Left lung (tissue), 10 donors: Measurements from ENCODE around the gene LILRB3. TPM values are rescaled to one million over a fixed set of nuclear protein-coding genes. Genes with fewer than 3 reads are reported as not detected.
A peak's percentile ranks its signal among the peaks of the same experiment; 100 is the strongest.
"Not testable (repeated sequence)": the region's sequence is repeated elsewhere in the genome, so short reads cannot be mapped to it uniquely, and the experiment has no call there.

Experiments
- ATAC-seq: fragments of 200-7000 bp; cut with Tn5 transposase; one replicate; pipeline ENCODE4 v1.9.1; 2020; ENCODE audit warnings: moderate library complexity
- DNase-seq, 4 donors: peaks; one replicate each; pipeline ENCODE4 v3.0.0-alpha.2; 2013 to 2020
- H3K27ac ChIP-seq, 2 donors: fragments of 200-600 bp; sonication (generic) in 1 of 2; one replicate each; pipeline versions ENCODE4 v1.5.0 to v1.8.0; 2020 to 2021
- H3K27me3 ChIP-seq, 2 donors: fragments of 200-600 bp; sonication (generic) in 1 of 2; one replicate each; pipeline versions ENCODE4 v1.5.0 to v1.8.0; 2020 to 2021
- H3K36me3 ChIP-seq, 2 donors: fragments of 200-600 bp; sonication (generic) in 1 of 2; one replicate each; pipeline versions ENCODE4 v1.5.0 to v1.8.0; 2020 to 2021
- H3K4me1 ChIP-seq, 2 donors: fragments of 200-600 bp; one replicate each; pipeline ENCODE4 v1.8.0; 2021
- H3K4me3 ChIP-seq, 2 donors: fragments of 200-600 bp; sonication (generic) in 1 of 2; one replicate each; pipeline versions ENCODE4 v1.5.0 to v1.8.0; 2020 to 2021; ENCODE audit warnings: mild to moderate bottlenecking in 1 of 2
- H3K9me3 ChIP-seq, 2 donors: fragments of 200-600 bp; sonication (generic) in 1 of 2; one replicate each; pipeline versions ENCODE4 v1.5.0 to v1.8.0; 2020 to 2021
- CTCF ChIP-seq, 2 donors: fragments of 200-600 bp; sonication (generic) in 1 of 2; IDR thresholded peaks; one replicate each; pipeline versions ENCODE4 v1.5.0 to v1.8.0; 2021; ENCODE audit warnings: antibody characterized with exemption in 2 of 2
- intact Hi-C, 2 donors: fragments of 100-400 bp; cut with DNase I; formaldehyde crosslinking; loops; one replicate each; pipeline versions ENCODE4 v1.11.2 to v1.14.2; 2022
- polyA plus RNA-seq, 6 donors: library from polyadenylated mRNA; unstranded; fragments of 120-200 nt; gene quantifications; one replicate each; pipeline ENCODE4 v1.2.1, GENCODE V29; 2013; ENCODE audit not compliant: insufficient read length in 6 of 6
- total RNA-seq, 2 donors: library from RNA; stranded (reverse); fragmentation: NEBNext Ultra II Directional; extraction: Animal tissue kit (Norgen Biotek cat#: 25700); gene quantifications; one replicate each; pipeline ENCODE4 v1.2.1, GENCODE V29; 2021
- donor health status: DM: no; HTN: yes; CAD: no.
- donor health status: DM: no; HTN: no; CAD: no.

LILRB3 gene
- total and polyA plus RNA-seq, 8 donors: 2.1 to 90.8 (median 2.6) TPM

DNA sequence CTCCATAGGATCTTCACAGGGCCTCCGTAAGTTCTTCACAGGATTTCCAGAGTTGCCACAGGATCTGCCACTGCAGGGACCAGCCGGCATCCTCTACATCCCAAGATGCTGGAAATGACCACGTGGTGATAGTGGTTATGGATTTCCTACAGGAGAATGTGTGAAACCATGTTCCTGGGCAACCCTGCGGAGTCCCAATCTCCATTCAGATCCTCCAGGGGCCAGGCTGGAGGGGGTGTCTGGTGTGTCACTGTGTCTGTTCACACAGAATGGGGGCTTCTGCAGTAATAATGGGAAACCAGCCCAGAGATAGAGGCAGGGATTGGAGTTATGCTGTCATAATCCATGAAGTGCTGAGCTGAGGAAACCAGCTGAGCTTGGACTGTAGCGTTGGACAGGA is 11.1 kb upstream of the LILRB3 start:
- Histone ChIP-seq H3K27ac (peak overlapping the region in 1 of 2 donors; percentile 13), H3K4me1 (peaks cover 0 to 9% of the 10 kb centered on the region in 2 donors), H3K36me3 (peaks cover 0 to 32% of the 10 kb centered on the region in 2 donors), H3K9me3 (no peaks in the 10 kb centered on the region), H3K4me3 (no peak overlapping the region), H3K27me3 (peaks cover 0 to 13% of the 10 kb centered on the region in 2 donors)
- intact Hi-C loops: loop anchor here in 1 of 2 donors (5.0 kb wide), 1 partner anchor 62 kb away; the partner anchor contains the start of gene TMC4
- DNase-seq: peak in 1 of 4 donors; percentile 17
- no peak for ATAC-seq
- no peak for TF ChIP-seq CTCF (IDR thresholded peaks at IDR 0.05)

DNA sequence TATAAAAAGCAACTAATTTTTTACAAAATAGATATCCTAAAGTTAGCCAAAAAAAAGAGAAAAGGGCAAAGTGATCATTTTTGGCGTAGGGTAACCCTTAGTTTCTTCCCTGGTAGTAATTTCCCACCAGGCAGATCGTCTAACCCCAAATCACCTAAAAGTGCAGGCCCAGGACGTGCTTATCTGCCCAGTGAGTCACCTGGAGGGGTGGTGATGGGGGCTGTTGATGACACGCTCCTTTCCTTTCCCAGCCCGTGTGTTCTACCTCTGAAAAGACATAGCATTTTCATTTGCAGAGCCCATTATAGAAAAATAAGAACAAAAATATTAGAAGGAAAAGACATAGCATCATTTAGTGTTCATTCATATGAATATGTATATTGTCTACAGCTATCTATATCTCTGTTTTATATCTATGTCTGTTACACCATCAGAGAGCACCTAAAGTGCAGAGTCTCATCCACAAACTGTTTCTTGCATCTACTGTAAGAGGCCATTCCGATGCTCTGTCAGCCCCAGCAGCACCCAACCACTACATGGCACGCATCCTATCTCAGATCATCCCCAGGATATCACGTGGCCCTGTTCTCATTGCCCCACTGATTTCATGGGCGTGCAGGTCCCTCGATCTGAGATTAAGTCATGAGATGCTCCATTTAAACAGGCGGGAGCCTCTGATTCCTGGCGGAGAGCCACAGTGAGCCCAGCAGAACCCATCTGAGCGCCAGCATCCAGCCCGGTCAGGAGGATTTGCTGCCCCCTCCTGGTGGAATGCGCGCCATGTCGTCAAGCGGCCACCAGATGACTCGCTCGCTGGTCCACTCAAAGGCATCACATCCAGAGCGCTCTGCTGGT is 8.5 kb upstream of the LILRB3 start:
- ATAC-seq (peak; percentile 100), DNase-seq (peak; percentile 81 to 96 (median 89))
- H3K9me3 ChIP-seq: no peaks in the 10 kb centered on the region
- peaks cover 0 to 9% of the 10 kb centered on the region in 2 donors for H3K4me1 ChIP-seq
- peaks cover 0 to 13% of the 10 kb centered on the region in 2 donors for H3K27me3 ChIP-seq
- H3K36me3 ChIP-seq: peaks cover 0 to 8% of the 10 kb centered on the region in 2 donors
- intact Hi-C loops: loop anchor here in 1 of 2 donors (5.0 kb wide), 1 partner anchor 59 kb away; the partner anchor contains the start of gene TMC4
- peak; percentile 82 to 98 for TF ChIP-seq CTCF (IDR thresholded peaks at IDR 0.05)
- no peak overlapping the region for H3K27ac ChIP-seq
- no peak overlapping the region for H3K4me3 ChIP-seq

DNA sequence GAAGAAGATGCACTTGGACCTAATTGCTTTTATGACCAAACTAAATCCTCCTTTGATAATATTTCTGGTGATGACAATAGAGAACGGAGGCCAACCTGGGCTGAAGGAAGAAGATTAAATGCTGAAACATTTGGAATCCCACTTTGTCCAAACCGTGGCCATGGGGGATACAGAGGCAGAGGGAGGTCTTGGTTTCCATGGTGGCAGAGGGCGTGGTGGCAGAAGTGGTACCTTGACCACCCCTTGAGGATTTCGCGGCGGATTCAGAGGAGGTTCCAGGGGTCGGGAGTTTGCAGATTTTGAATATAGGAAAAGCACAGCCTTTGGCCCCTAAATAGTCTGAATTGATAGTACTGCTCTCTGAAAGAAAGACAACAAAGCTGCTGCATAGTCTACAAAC is 7.2 kb upstream of the LILRB3 start:
- Histone ChIP-seq H3K4me3 (no peak overlapping the region), H3K27me3 (peaks cover 0 to 13% of the 10 kb centered on the region in 2 donors), H3K27ac (no peak overlapping the region), H3K36me3 (no peaks in the 10 kb centered on the region), H3K9me3 (no peaks in the 10 kb centered on the region), H3K4me1 (peaks cover 0 to 9% of the 10 kb centered on the region in 2 donors)
- intact Hi-C loops: loop anchor here in 1 of 2 donors (5.0 kb wide), 1 partner anchor 58 kb away; the partner anchor contains the start of gene TMC4
- TF ChIP-seq CTCF (IDR thresholded peaks at IDR 0.05): no peak
- no peak for ATAC-seq
- DNase-seq: peak in 1 of 4 donors; percentile 4

- intact Hi-C loops: no loop called here
- peaks cover 0 to 13% of the 10 kb centered on the region in 2 donors for H3K27me3 ChIP-seq
- H3K36me3 ChIP-seq: no peaks in the 10 kb centered on the region
- H3K4me3 ChIP-seq: no peak overlapping the region
- H3K4me1 ChIP-seq: peaks cover 0 to 9% of the 10 kb centered on the region in 2 donors
- DNase-seq (peak in 1 of 4 donors; percentile 23), ATAC-seq (no peak)
- TF ChIP-seq CTCF (IDR thresholded peaks at IDR 0.05): no peak
- no peak overlapping the region for H3K27ac ChIP-seq
- no peaks in the 10 kb centered on the region for H3K9me3 ChIP-seq
Measured at GRCh38 chr19:54229146-54229545, 6.3 kb upstream of the LILRB3 start.

DNA sequence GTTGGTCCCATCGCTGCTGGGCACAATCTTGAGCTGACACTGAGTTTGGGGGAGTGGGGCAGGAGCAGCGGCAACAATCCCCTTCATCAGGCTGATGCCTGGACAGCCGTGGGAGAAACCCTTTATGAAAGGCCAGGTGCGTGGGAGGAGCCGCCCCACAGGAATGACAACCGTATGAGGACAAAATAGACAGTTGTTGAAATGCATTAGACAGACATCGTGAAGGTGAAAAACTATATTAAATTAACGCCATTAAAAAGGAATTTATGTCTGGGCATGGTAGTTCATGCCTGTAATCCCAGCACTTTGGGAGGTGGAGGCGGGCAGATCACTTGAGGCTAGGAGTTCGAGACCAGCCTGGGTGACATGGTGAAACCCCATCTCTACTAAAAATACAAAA is 1.8 kb upstream of the LILRB3 start:
- DNase-seq, H3K27ac ChIP-seq, H3K9me3 ChIP-seq, intact Hi-C loops, H3K36me3 ChIP-seq, ATAC-seq, H3K4me3 ChIP-seq: not testable (repeated sequence)
- peaks cover 0 to 11% of the 10 kb centered on the region in 2 donors for H3K4me1 ChIP-seq
- H3K27me3 ChIP-seq: peaks cover 0 to 14% of the 10 kb centered on the region in 2 donors

DNA sequence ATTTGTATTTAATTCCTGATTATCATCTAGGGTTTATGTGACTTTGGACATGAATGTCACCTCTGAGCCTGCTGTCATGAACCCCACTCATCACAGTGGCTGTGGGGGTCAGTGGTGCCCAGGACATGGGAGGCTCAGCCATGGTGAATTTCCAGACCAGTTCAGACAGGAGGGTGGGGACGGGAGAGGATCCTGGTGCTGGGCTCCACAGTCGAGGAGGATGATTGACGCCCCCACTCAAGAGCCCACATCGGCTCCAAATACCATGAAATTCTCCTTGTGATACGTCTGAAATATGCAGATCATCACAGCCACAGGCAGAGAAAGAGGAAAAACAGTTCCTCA is 1.1 kb upstream of the LILRB3 start:
- DNase-seq: peak in 1 of 4 donors; percentile 15
- H3K4me3 ChIP-seq, ATAC-seq, H3K9me3 ChIP-seq, H3K36me3 ChIP-seq, intact Hi-C loops: not testable (repeated sequence)
- Histone ChIP-seq H3K4me1 (peaks cover 0 to 18% of the 10 kb centered on the region in 2 donors), H3K27ac (peak overlapping the region in 1 of 2 donors; percentile 84), H3K27me3 (peaks cover 0 to 14% of the 10 kb centered on the region in 2 donors)

- peak overlapping the region in 1 of 2 donors; percentile 49 for H3K4me3 ChIP-seq
- H3K27me3 ChIP-seq: peaks cover 0 to 14% of the 10 kb centered on the region in 2 donors
- H3K4me1 ChIP-seq: peaks cover 0 to 23% of the 10 kb centered on the region in 2 donors
- ATAC-seq (peak; percentile 21), DNase-seq (peak in 1 of 4 donors; percentile 23)
- H3K27ac ChIP-seq: peak overlapping the region in 1 of 2 donors; percentile 84
- H3K9me3 ChIP-seq, intact Hi-C loops: not testable (repeated sequence)
- peaks cover 0 to 13% of the 10 kb centered on the region in 2 donors for H3K36me3 ChIP-seq
Measured at GRCh38 chr19:54223277-54223936, 600 bp upstream of the LILRB3 start.

- H3K27me3 ChIP-seq: peaks cover 0 to 14% of the 10 kb centered on the region in 2 donors
- H3K36me3 ChIP-seq: peaks cover 0 to 26% of the 10 kb centered on the region in 2 donors
- H3K4me1 ChIP-seq: peaks cover 0 to 27% of the 10 kb centered on the region in 2 donors
- ATAC-seq, H3K9me3 ChIP-seq, intact Hi-C loops: not testable (repeated sequence)
- H3K27ac ChIP-seq: peak overlapping the region in 1 of 2 donors; percentile 84
- DNase-seq: peak in 1 of 4 donors; percentile 17
- H3K4me3 ChIP-seq: peak overlapping the region in 1 of 2 donors; percentile 49
Measured at GRCh38 chr19:54221947-54222346, 860 bp downstream of the LILRB3 start.
